Mammary epithelial cell (primary cell): ENCODE measurements around the gene CR2.

Source experiments
- CTCF ChIP-seq, 2 donors: IDR thresholded peaks in 1 of 2; conservative IDR thresholded peaks in 1 of 2; 2 replicates each; pipeline ENCODE4 v1.5.1; 2011 to 2012; ENCODE audit warnings: inconsistent platforms in 2 of 2, low read length in 2 of 2, mild to moderate bottlenecking in 2 of 2, control low read depth in 1 of 2, low read depth in 1 of 2; ENCODE audit not compliant: insufficient read depth in 1 of 2; ENCODE audit errors: extremely low read depth in 1 of 2
- EZH2 ChIP-seq: IDR thresholded peaks from 2 replicates; pipeline ENCODE4 v1.6.1; 2012; ENCODE audit warnings: low read length, inconsistent platforms, borderline replicate concordance

GRCh38 chr1:207407655-207408260 is 46.4 kb upstream of the CR2 start:
- TF ChIP-seq EZH2 (no peak), CTCF (conservative IDR thresholded peaks at IDR 0.05 in 1 of 2, IDR thresholded peaks at IDR 0.05 in 1 of 2; ENCODE audit: extremely low read depth in 1 of 2, insufficient read depth in 1 of 2, low read depth in 1 of 2, low read length in 2 of 2) (no peak)
